Sciatic nerve (tissue), 2 donors: ENCODE measurements around the gene HEXD. TPM values are rescaled to one million over a fixed set of nuclear protein-coding genes. Genes with fewer than 3 reads are reported as not detected.
A peak's percentile ranks its signal among the peaks of the same experiment; 100 is the strongest.
"Not testable (repeated sequence)": the region's sequence is repeated elsewhere in the genome, so short reads cannot be mapped to it uniquely, and the experiment has no call there.

ENCODE experiments used
- ATAC-seq: fragments of 200-7000 bp; cut with Tn5 transposase; one replicate; pipeline ENCODE4 v1.9.1; 2020; ENCODE audit warnings: mild to moderate bottlenecking, moderate library complexity
- DNase-seq: peaks from one replicate; pipeline ENCODE4 v3.0.0-alpha.2; 2020; ENCODE audit warnings: low spot score
- intact Hi-C: fragments of 100-400 bp; cut with DNase I; formaldehyde crosslinking; loops from one replicate; pipeline ENCODE4 v1.14.2; 2022
- total RNA-seq: library from RNA; stranded (reverse); fragmentation: NEBNext Ultra II Directional; extraction: Animal tissue kit (Norgen Biotek cat#: 25700); gene quantifications from one replicate; pipeline ENCODE4 v1.2.1, GENCODE V29; 2021
- donor health status: DM: no; HTN: no; CAD: no.
- donor health status: DM: no; HTN: no; CAD: no.

The HEXD gene
- total RNA-seq, 1 donor from 2014 or later: 43.2 TPM

GRCh38 chr17:82446649-82447048 is 28.5 kb downstream of the HEXD start:
- DNase-seq (no peak), ATAC-seq (no peak)
- intact Hi-C loops: no loop called here

DNA sequence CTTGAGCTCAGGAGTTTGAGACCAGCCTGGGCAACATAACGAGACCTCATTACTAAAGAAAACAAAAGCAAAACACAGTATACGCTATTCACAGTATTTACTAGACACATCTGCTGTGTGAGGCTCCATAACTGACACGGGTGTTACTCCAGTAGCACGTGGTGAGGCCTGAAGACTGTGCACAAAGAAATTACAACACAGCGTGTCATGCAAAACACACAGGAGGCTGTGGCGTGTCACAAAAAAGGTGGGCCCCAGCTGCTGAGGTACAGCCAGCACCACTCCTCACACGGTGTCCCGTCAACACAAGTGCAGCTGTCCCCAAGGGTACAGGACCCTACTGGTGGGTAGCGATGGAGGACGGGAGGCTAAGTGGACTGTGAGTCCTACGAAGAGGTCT is 29.7 kb downstream of the HEXD start:
- ATAC-seq: no peak
- no peak for DNase-seq
- intact Hi-C loops: no loop called here

GRCh38 chr17:82449131-82449882 is 31.2 kb downstream of the HEXD start:
- no peak for ATAC-seq
- intact Hi-C loops: no loop called here
- no peak for DNase-seq

DNA sequence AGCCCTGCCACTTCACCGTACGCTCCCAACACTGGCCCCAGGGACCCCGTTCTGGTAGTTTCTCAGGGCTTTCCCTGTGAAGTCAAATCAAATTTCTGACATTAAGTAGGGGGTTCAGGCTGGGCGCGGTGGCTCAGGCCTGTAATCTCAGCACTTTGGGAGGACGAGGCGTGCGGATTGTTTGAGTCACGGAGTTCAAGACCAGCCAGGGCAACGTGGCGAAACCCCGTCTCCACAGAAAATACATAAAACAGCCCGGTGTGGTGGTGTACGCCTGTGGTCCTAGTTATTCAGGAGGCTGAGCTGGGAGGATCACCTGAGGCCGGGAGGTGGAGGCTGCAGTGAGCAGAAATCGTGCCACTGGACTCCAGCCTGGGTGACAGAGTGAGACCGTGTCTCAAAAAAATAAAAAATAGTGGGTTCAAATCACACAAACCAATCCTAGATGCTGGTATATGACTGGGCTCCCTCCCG is 31.8 kb downstream of the HEXD start:
- intact Hi-C loops: no loop called here
- DNase-seq (no peak), ATAC-seq (no peak)

GRCh38 chr17:82450357-82451106 is 32.4 kb downstream of the HEXD start, which contains the start of gene CYBC1:
CYBC1 (minus strand) TSS chr17:82450752; CDS start chr17:82449254, 1,498 bp downstream.
- DNase-seq: peak; percentile 97
- intact Hi-C loops: no loop called here
- ATAC-seq: peak; percentile 97

GRCh38 chr17:82452162-82452561 is 34.0 kb downstream of the HEXD start:
- intact Hi-C loops: no loop called here
- DNase-seq: no peak
- no peak for ATAC-seq

DNA sequence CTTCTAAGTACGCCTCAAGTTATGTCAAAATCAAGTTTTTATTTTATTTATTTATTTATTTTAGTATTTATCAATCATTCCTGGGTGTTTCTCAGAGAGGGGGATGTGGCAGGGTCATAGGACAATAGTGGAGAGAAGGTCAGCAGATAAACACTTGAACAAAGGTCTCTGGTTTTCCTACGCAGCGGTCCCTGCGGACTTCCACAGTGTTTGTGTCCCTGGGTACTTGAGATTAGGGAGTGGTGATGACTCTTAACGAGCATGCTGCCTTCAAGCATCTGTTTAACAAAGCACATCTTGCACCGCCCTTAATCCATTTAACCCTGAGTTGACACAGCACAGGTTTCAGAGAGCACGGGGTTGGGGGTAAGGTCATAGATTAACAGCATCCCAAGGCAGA is 35.0 kb downstream of the HEXD start:
- intact Hi-C loops, ATAC-seq, DNase-seq: not testable (repeated sequence)

DNA sequence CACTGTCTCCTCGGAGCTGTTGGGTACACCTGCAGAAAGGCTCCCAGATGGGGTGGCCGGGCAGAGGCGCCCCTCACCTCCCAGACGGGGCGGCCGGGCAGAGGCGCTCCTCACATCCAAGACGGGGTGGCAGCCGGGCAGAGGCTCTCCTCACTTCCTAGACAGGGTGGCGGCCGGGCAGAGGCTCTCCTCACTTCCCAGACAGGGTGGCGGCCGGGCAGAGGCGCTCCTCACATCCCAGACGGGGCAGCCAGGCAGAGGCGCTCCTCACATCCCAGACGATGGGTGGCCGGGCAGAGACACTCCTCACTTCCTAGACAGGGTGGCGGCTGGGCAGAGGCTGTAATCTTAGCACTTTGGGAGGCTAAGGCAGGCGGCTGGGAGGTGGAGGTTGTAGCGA is 35.6 kb downstream of the HEXD start:
- intact Hi-C loops, DNase-seq, ATAC-seq: not testable (repeated sequence)

DNA sequence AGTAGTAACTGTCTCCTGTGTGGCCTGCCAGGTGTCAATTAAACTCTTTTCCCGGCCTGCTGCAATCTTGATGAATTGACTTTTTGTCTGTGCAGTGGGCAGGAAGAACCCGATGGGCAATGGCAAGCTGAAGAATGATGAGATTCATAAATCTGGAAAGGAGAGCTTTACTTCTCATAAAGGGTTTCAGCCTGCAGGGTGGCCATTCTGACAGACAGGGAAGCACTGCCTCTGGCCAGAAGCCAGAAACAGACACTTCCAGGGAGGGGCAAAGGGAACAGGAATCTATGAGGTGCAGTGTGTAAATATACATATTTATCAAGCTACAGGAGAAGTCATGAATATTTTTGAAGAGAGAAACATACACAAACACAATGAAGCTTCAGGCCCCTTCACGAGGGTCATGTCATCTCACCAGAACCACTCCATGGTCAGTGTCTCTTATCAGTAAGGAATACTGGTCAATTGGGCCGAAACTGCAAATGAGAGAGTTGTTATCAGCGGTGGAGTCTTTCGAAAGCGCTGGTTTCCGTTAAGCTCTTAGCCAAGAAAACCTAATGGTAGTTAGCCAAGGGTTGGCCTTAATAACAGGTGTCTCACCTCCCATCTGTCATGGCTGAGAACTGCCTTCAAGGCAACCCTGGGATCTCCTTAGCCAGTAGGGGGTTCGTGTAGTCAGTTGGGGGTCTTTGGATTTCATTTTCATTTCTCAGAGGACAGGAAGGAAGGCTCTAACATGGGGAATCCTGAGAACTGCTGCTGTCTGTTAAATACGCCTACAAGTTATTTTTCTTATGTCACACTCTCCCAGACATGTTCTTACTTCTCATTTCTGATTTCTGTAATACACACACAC is 39.2 kb downstream of the HEXD start:
- intact Hi-C loops: no loop called here
- ATAC-seq (no peak), DNase-seq (no peak)

DNA sequence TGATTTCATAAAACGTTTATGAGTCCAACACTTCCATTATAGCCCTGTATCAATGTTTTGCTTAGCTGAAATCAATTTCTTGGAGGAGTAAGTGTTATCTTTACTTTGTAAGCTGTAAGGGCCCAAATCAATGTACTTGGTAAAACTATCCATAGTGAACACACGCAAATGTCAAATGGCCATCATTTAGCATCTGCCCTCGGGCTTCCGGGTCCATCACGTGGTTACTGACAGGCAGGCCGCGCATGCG is 39.7 kb downstream of the HEXD start:
- intact Hi-C loops: no loop called here
- no peak for ATAC-seq
- no peak for DNase-seq

DNA sequence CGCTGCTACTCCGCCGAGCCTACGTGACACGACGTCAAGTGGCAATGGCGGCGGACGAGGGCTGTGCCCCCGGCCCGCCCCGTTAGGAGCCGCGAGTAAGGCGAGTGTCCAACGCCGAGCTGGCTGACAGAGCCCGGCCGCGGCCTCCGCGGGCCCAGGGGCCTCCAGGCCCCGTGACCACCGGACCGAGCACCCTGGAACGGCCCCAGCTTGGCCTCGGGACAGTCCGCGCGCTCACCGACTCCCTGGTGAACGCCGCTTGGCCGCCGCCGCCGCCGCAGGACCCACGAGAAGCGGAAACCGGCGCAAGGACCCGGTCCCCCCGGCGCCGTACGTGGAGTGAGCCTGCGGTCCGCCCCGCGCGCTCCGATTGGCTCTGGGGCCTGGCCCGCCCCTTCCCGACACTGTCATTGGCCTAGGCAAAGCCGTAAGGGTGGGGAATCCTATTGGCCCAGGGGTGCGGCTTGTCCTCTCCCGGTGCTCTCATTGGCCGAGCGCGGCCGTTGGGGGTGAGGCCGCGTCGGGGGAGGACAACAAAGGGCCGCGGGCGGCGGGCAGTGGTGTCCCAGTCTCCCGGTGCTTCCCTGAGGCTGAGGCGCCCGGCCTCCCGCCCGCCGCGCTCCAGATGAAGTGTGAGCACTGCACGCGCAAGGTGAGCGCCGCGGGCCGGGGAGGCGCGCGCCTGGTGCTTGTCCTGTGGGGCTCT is 40.2 kb downstream of the HEXD start, which contains the start of gene NARF:
Gene NARF (plus strand): TSS at position 563 of the 706 bp plus-strand sequence. CDS start 63 bp downstream, at position 626.
- ATAC-seq (peak; percentile 99), DNase-seq (peak; percentile 97)
- intact Hi-C loops: no loop called here

DNA sequence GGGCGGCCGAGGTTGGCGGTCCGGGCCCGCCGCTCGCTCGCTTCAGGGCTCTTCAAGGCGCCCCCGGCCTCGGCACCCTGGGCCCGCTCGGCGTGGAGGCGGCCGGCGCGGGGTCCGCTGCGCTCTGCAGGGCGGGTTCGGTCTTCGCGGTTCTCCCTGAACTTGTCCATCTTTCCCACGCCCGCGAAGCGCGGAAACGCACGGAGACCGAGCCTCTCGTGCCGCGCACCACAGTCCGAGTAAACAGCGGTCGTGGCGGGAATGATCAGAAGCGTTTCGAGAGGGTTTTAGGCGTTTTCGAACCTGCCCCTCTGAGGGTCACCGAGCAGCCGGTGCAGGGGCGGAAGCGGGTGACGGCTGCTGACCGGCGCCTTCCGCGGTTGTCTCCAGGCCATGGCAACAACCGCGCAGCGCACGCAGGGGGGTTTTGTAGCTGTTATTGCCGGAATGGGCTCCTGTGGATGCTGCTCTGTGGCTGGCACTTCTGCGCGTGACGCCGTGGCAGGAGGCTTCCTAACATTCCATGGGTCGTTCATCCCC is 40.8 kb downstream of the HEXD start:
- ATAC-seq: no peak
- DNase-seq: no peak
- intact Hi-C loops: no loop called here

GRCh38 chr17:82459936-82460335 is 41.8 kb downstream of the HEXD start:
- intact Hi-C loops, ATAC-seq, DNase-seq: not testable (repeated sequence)

GRCh38 chr17:82461827-82462524 is 43.8 kb downstream of the HEXD start:
- DNase-seq: no peak
- intact Hi-C loops: no loop called here
- ATAC-seq: no peak

GRCh38 chr17:82463391-82463790 is 45.2 kb downstream of the HEXD start:
- ATAC-seq: no peak
- DNase-seq: no peak
- intact Hi-C loops: no loop called here

- intact Hi-C loops: no loop called here
- ATAC-seq (peak; percentile 16), DNase-seq (no peak)
These were observed 45.9 kb downstream of the HEXD start for GRCh38 chr17:82463925-82464566.

DNA sequence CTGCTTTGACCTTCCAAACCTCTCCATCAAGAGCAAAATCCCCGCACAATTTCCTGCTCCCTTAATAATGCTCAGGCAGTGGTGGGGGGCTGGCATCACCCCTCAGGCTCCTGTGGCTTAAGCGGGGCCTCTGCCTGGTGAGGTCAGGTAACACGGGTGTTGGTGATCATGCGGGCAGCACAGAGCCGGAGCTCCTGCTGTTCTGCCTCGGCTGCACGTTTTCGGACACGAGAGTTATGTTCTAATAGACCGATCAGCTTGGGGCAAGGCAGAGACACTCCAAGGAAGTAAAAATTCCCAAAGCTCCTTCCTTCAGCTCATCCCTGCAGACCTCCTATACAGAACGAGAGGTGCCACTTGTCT is 46.4 kb downstream of the HEXD start:
- ATAC-seq: no peak
- DNase-seq: no peak
- intact Hi-C loops: no loop called here
